Suprapubic skin (tissue), 4 donors: Measurements from ENCODE around the gene NEURL1.

Experiments used
- POLR2A ChIP-seq, 2 donors: fragments of 450-650 bp; IDR thresholded peaks; one replicate each; pipeline ENCODE4 v1.6.1; 2017; ENCODE audit warnings: antibody characterized with exemption in 2 of 2, mild to moderate bottlenecking in 2 of 2, moderate library complexity in 2 of 2
- POLR2AphosphoS5 ChIP-seq, 3 donors: sonication (generic); formaldehyde crosslinking; IDR thresholded peaks; one replicate each; pipeline ENCODE4 v1.6.1; 2017; ENCODE audit warnings: antibody characterized with exemption in 3 of 3
- TF ChIP-seq, protein P1 (sequence below), 2 donors: fragments of 200-600 bp in 1 of 2; fragments of 450-650 bp in 1 of 2; sonication (generic) in 1 of 2; IDR thresholded peaks; one replicate each; pipeline ENCODE4 v1.5.1; 2016 to 2019; ENCODE audit warnings: antibody characterized with exemption in 2 of 2, mild to moderate bottlenecking in 1 of 2, moderate library complexity in 1 of 2

GRCh38 chr10:103502849-103503660 is 9.6 kb downstream of the NEURL1 start:
- no peak for TF ChIP-seq POLR2A (IDR thresholded peaks at IDR 0.05)
- TF ChIP-seq POLR2AphosphoS5 (IDR thresholded peaks at IDR 0.05): no peak
- TF ChIP-seq, protein P1, sequence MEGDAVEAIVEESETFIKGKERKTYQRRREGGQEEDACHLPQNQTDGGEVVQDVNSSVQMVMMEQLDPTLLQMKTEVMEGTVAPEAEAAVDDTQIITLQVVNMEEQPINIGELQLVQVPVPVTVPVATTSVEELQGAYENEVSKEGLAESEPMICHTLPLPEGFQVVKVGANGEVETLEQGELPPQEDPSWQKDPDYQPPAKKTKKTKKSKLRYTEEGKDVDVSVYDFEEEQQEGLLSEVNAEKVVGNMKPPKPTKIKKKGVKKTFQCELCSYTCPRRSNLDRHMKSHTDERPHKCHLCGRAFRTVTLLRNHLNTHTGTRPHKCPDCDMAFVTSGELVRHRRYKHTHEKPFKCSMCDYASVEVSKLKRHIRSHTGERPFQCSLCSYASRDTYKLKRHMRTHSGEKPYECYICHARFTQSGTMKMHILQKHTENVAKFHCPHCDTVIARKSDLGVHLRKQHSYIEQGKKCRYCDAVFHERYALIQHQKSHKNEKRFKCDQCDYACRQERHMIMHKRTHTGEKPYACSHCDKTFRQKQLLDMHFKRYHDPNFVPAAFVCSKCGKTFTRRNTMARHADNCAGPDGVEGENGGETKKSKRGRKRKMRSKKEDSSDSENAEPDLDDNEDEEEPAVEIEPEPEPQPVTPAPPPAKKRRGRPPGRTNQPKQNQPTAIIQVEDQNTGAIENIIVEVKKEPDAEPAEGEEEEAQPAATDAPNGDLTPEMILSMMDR (IDR thresholded peaks at IDR 0.05): no peak
